CD4-positive, alpha-beta T cell treated with Interferon alpha-2 for 1 hour (primary cell): ENCODE measurements around the gene TDRD10.

Source experiments
- DNase-seq, 2 donors: peaks; one replicate each; pipeline ENCODE4 v3.0.0-alpha.2; 2020 to 2022

Gene TDRD10

GRCh38 chr1:154583773-154584172 is 81.8 kb downstream of the TDRD10 start:
- DNase-seq = no peak

- DNase-seq = no peak
These were observed 82.4 kb downstream of the TDRD10 start for GRCh38 chr1:154584267-154584994.

GRCh38 chr1:154586231-154586630 is 84.2 kb downstream of the TDRD10 start:
- no peak for DNase-seq

DNA sequence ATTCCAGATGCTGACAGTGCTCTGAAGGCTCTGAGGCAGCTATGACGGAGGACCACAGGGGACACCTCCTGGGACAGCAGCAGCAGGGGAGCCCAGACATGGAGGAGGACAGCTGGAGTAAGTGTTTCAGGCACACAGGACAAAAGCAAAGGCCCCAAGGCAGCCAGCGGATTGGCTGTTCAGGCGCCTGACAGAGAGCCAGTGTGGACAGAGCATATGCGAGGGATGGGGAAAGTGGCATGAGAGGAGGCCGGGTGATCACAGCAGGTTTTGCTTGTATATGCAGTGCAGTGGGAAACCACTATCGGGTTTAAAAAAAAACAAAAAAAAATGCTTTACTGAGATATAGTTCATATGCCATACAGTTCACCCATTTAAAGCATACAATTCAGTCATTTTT is 84.6 kb downstream of the TDRD10 start:
- DNase-seq = no peak

DNA sequence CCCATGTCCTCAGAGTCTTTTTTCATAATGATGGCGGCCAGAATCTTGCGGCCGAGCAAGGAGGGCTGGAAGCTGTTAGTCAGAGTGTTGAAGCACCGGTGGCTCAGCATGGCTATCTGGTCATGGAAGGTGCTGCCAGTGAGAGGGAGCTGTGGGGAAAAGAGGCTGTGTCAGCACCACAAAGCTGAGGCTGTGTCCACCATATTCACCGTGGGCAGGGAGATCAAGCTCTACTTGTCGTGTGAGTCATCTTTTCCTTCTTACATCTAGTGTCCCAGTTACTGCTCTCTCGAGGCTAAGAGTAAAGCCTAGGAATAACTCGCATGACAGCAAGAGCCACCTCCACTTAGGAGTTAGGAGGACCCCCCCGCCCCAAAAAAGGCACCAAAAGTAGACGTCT is 87.8 kb downstream of the TDRD10 start:
- DNase-seq = no peak

- DNase-seq = no peak
These were observed 88.7 kb downstream of the TDRD10 start for GRCh38 chr1:154590756-154591155.

DNA sequence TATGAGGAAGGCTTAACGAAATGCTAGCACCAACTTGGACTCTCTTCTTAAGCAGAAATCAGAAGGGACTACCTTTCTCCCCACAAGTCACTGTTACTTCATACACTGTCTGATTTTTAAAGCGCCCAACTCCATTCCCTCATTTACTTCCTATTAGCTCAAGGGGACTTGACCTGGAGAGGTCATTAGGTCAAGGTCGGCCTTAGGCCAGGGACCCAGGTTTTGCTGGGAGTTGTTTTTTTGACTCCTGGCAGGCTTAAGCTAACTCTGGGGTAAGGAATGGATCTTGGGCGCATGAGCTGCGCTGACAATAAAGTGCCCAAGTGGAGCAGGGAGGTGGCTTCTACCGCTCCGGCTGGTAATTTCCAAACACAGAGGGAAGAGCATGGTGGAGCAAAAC is 89.2 kb downstream of the TDRD10 start:
- DNase-seq = no peak

DNA sequence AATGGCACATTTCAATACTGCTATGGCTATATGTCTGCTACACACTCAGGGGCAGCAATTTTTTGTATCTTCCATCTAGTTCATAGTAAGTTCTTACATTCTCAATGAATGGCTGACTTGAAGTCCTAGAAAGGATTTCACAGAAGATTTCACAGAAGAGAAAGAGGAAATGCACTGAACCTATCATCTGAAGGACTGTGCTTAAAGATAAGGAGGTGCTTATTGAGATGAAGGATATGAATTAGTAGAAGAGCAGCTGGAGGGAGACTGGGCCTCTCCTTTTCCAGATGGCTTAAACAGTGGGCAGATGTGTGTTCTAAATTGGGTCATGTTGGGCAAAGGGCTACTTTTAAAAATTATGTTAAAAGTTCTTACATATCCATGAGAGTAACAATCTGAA is 91.4 kb downstream of the TDRD10 start:
- DNase-seq = no peak

- no peak for DNase-seq
These were observed 92.8 kb downstream of the TDRD10 start for GRCh38 chr1:154594811-154595210.

DNA sequence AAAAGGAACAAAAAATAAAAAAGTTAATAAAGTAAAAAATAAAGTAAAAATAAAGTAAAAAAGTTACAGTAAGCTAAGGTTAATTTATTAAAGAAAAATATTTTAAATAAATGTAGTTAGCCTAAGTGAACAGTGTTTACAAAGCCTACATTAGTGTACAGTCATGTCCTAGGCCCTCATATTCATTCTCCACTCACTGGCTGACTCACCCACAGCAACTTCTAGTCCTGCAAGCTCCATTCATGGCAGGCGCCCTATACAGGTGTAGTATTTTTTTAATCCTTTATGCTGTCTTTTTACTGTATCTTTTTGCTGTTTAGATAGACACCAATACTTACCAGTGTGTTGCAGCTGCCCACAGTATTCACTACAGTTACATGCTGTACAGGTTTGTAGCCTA is 93.6 kb downstream of the TDRD10 start:
- DNase-seq = no peak
